ENCODE data around the gene DNAAF3.
A peak's percentile ranks its signal among the peaks of the same experiment; 100 is the strongest.

The DNAAF3 gene

DNA sequence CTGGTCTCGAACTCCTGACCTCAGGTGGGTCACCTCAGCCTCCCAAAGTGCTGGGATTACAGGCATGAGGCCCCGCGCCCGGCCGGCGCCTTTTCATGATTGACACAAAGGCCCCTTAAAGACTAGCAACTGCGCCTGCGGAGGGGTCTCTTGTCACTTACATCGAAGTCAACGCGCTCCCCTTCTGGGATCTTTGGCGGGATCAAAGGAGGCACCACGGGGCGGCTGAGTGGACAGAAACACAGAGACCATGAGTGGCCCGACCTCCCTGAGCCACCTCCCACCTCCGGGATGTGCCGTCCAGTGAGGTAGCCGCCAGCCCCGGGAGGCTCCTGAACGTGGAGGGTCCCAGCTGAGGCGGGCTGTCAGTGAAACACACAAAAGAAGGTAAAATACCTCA, 24.7 kb downstream of the DNAAF3 start:
- no peak overlapping the region for H3K27ac ChIP-seq (replicated peaks; ENCODE audit: low read length)
- H3K4ac ChIP-seq (ENCODE audit: low read length): no peak overlapping the region
- H3K23ac ChIP-seq (ENCODE audit: low read depth, low read length, poor library complexity): no peak overlapping the region
- H3K79me1 ChIP-seq (ENCODE audit: low read depth, low read length): no peaks in the 10 kb centered on the region
- no peak overlapping the region for H2BK15ac ChIP-seq (ENCODE audit: low read length)
- no peak overlapping the region for H2AK5ac ChIP-seq (ENCODE audit: low read depth, low read length)
- H2BK5ac ChIP-seq (ENCODE audit: low read length): no peak overlapping the region
- peaks cover 0 to 33% (median 2%) of the 10 kb centered on the region in 3 experiments for H3K27me3 ChIP-seq (ENCODE audit: control insufficient read depth in 3 of 3, insufficient read depth in 3 of 3, low read depth in 1 of 3, low read length in 3 of 3)
- no CpG with 5 or more reads among the region's 21 CpGs for WGBS, 2 donors (ENCODE audit: extremely low coverage in 2 of 2, insufficient read length in 2 of 2, insufficient replicate concordance in 1 of 2)
- peak overlapping the region; percentile 4 for H3K18ac ChIP-seq (ENCODE audit: low read length)
- no peak overlapping the region for H3K9ac ChIP-seq (ENCODE audit: low read depth, low read length, poor library complexity)
- H2BK12ac ChIP-seq (ENCODE audit: low read length): no peak overlapping the region
- H3K4me2 ChIP-seq (ENCODE audit: insufficient read depth, low read length, poor library complexity, severe bottlenecking): no peak overlapping the region
- H3K36me3 ChIP-seq (replicated peaks in 1 of 2; ENCODE audit: control insufficient read depth in 2 of 2, insufficient read depth in 2 of 2, low read length in 2 of 2): no peaks in the 10 kb centered on the region
- no peak overlapping the region for H4K91ac ChIP-seq (ENCODE audit: low read depth, low read length, poor library complexity)
- no peak overlapping the region for H4K8ac ChIP-seq (ENCODE audit: low read depth, low read length)
- no peak overlapping the region for H2BK120ac ChIP-seq (ENCODE audit: low read depth, low read length)
- no peak overlapping the region for H3K14ac ChIP-seq (ENCODE audit: low read length)
- H3K4me1 ChIP-seq (ENCODE audit: control insufficient read depth in 2 of 2, insufficient read depth in 1 of 2, low read depth in 1 of 2, low read length in 2 of 2): peaks cover 3 to 6% of the 10 kb centered on the region in 2 donors
- DNase-seq (ENCODE audit: low spot score): no peak
- H3K4me3 ChIP-seq (ENCODE audit: low read length in 2 of 2): no peak overlapping the region
- peak overlapping the region; percentile 89 for H2AFZ ChIP-seq (ENCODE audit: low read length)
- no peaks in the 10 kb centered on the region for H3K9me3 ChIP-seq (replicated peaks in 1 of 2; ENCODE audit: control insufficient read depth in 2 of 2, insufficient read depth in 1 of 2, low read depth in 1 of 2, low read length in 2 of 2)

- Histone ChIP-seq H3K4me2 (ENCODE audit: insufficient read depth, low read length, poor library complexity, severe bottlenecking) (no peak overlapping the region), H3K79me1 (ENCODE audit: low read depth, low read length) (no peaks in the 10 kb centered on the region), H2BK12ac (ENCODE audit: low read length) (no peak overlapping the region), H3K18ac (ENCODE audit: low read length) (no peak overlapping the region), H3K23ac (ENCODE audit: low read depth, low read length, poor library complexity) (no peak overlapping the region), H2BK5ac (ENCODE audit: low read length) (no peak overlapping the region), H2BK120ac (ENCODE audit: low read depth, low read length) (no peak overlapping the region), H3K4ac (ENCODE audit: low read length) (peak overlapping the region; percentile 10), H4K91ac (ENCODE audit: low read depth, low read length, poor library complexity) (no peak overlapping the region), H3K36me3 (replicated peaks in 1 of 2; ENCODE audit: control insufficient read depth in 2 of 2, insufficient read depth in 2 of 2, low read length in 2 of 2) (peaks cover 0 to 2% of the 10 kb centered on the region in 2 donors), H3K27ac (replicated peaks; ENCODE audit: low read length) (no peak overlapping the region), H3K4me3 (ENCODE audit: low read length in 2 of 2) (no peak overlapping the region), H3K4me1 (ENCODE audit: control insufficient read depth in 2 of 2, insufficient read depth in 1 of 2, low read depth in 1 of 2, low read length in 2 of 2) (peaks cover 10 to 13% of the 10 kb centered on the region in 2 donors), H3K27me3 (ENCODE audit: control insufficient read depth in 3 of 3, insufficient read depth in 3 of 3, low read depth in 1 of 3, low read length in 3 of 3) (peaks cover 0 to 3% (median 0%) of the 10 kb centered on the region in 3 experiments), H2BK15ac (ENCODE audit: low read length) (no peak overlapping the region), H3K9me3 (replicated peaks in 1 of 2; ENCODE audit: control insufficient read depth in 2 of 2, insufficient read depth in 1 of 2, low read depth in 1 of 2, low read length in 2 of 2) (no peaks in the 10 kb centered on the region), H2AK5ac (ENCODE audit: low read depth, low read length) (peak overlapping the region; percentile 61), H4K8ac (ENCODE audit: low read depth, low read length) (no peak overlapping the region), H3K14ac (ENCODE audit: low read length) (no peak overlapping the region), H3K9ac (ENCODE audit: low read depth, low read length, poor library complexity) (no peak overlapping the region), H2AFZ (ENCODE audit: low read length) (no peak overlapping the region)
- WGBS, 2 donors (ENCODE audit: extremely low coverage in 2 of 2, insufficient read length in 2 of 2, insufficient replicate concordance in 1 of 2): no CpG with 5 or more reads among the region's 9 CpGs
- DNase-seq (ENCODE audit: low spot score): no peak
Observed at GRCh38 chr19:55137915-55138314, 28.5 kb downstream of the DNAAF3 start.

GRCh38 chr19:55136399-55137102, 29.9 kb downstream of the DNAAF3 start:
- H3K27ac ChIP-seq (replicated peaks; ENCODE audit: low read length): no peak overlapping the region
- H4K91ac ChIP-seq (ENCODE audit: low read depth, low read length, poor library complexity): no peak overlapping the region
- H2AK5ac ChIP-seq (ENCODE audit: low read depth, low read length): no peak overlapping the region
- WGBS, 2 donors (ENCODE audit: extremely low coverage in 2 of 2, insufficient read length in 2 of 2, insufficient replicate concordance in 1 of 2): no CpG with 5 or more reads among the region's 17 CpGs
- H3K23ac ChIP-seq (ENCODE audit: low read depth, low read length, poor library complexity): no peak overlapping the region
- peaks cover 10 to 13% of the 10 kb centered on the region in 2 donors for H3K4me1 ChIP-seq (ENCODE audit: control insufficient read depth in 2 of 2, insufficient read depth in 1 of 2, low read depth in 1 of 2, low read length in 2 of 2)
- no peak for DNase-seq (ENCODE audit: low spot score)
- no peaks in the 10 kb centered on the region for H3K79me1 ChIP-seq (ENCODE audit: low read depth, low read length)
- no peak overlapping the region for H2BK12ac ChIP-seq (ENCODE audit: low read length)
- H2BK120ac ChIP-seq (ENCODE audit: low read depth, low read length): no peak overlapping the region
- no peaks in the 10 kb centered on the region for H3K9me3 ChIP-seq (replicated peaks in 1 of 2; ENCODE audit: control insufficient read depth in 2 of 2, insufficient read depth in 1 of 2, low read depth in 1 of 2, low read length in 2 of 2)
- H2BK15ac ChIP-seq (ENCODE audit: low read length): no peak overlapping the region
- H3K14ac ChIP-seq (ENCODE audit: low read length): no peak overlapping the region
- H3K4me2 ChIP-seq (ENCODE audit: insufficient read depth, low read length, poor library complexity, severe bottlenecking): no peak overlapping the region
- no peak overlapping the region for H3K9ac ChIP-seq (ENCODE audit: low read depth, low read length, poor library complexity)
- H3K4ac ChIP-seq (ENCODE audit: low read length): no peak overlapping the region
- peaks cover 0 to 2% of the 10 kb centered on the region in 2 donors for H3K36me3 ChIP-seq (replicated peaks in 1 of 2; ENCODE audit: control insufficient read depth in 2 of 2, insufficient read depth in 2 of 2, low read length in 2 of 2)
- H4K8ac ChIP-seq (ENCODE audit: low read depth, low read length): no peak overlapping the region
- H3K4me3 ChIP-seq (ENCODE audit: low read length in 2 of 2): no peak overlapping the region
- H3K18ac ChIP-seq (ENCODE audit: low read length): no peak overlapping the region
- H2BK5ac ChIP-seq (ENCODE audit: low read length): no peak overlapping the region
- peaks cover 0 to 3% (median 0%) of the 10 kb centered on the region in 3 experiments for H3K27me3 ChIP-seq (ENCODE audit: control insufficient read depth in 3 of 3, insufficient read depth in 3 of 3, low read depth in 1 of 3, low read length in 3 of 3)
- no peak overlapping the region for H2AFZ ChIP-seq (ENCODE audit: low read length)

GRCh38 chr19:55134736-55135135, 31.7 kb downstream of the DNAAF3 start:
- Histone ChIP-seq H2AFZ (ENCODE audit: low read length) (no peak overlapping the region), H4K91ac (ENCODE audit: low read depth, low read length, poor library complexity) (no peak overlapping the region), H3K4ac (ENCODE audit: low read length) (no peak overlapping the region), H3K36me3 (replicated peaks in 1 of 2; ENCODE audit: control insufficient read depth in 2 of 2, insufficient read depth in 2 of 2, low read length in 2 of 2) (peaks cover 0 to 2% of the 10 kb centered on the region in 2 donors), H2BK5ac (ENCODE audit: low read length) (no peak overlapping the region), H2BK12ac (ENCODE audit: low read length) (no peak overlapping the region), H3K4me2 (ENCODE audit: insufficient read depth, low read length, poor library complexity, severe bottlenecking) (no peak overlapping the region), H2AK5ac (ENCODE audit: low read depth, low read length) (no peak overlapping the region), H3K23ac (ENCODE audit: low read depth, low read length, poor library complexity) (no peak overlapping the region), H3K27me3 (ENCODE audit: control insufficient read depth in 3 of 3, insufficient read depth in 3 of 3, low read depth in 1 of 3, low read length in 3 of 3) (peaks cover 0 to 11% (median 0%) of the 10 kb centered on the region in 3 experiments), H3K18ac (ENCODE audit: low read length) (no peak overlapping the region), H3K4me1 (ENCODE audit: control insufficient read depth in 2 of 2, insufficient read depth in 1 of 2, low read depth in 1 of 2, low read length in 2 of 2) (peaks cover 7 to 11% of the 10 kb centered on the region in 2 donors), H3K4me3 (ENCODE audit: low read length in 2 of 2) (no peak overlapping the region), H4K8ac (ENCODE audit: low read depth, low read length) (no peak overlapping the region), H3K9me3 (replicated peaks in 1 of 2; ENCODE audit: control insufficient read depth in 2 of 2, insufficient read depth in 1 of 2, low read depth in 1 of 2, low read length in 2 of 2) (no peaks in the 10 kb centered on the region), H2BK120ac (ENCODE audit: low read depth, low read length) (no peak overlapping the region), H3K14ac (ENCODE audit: low read length) (no peak overlapping the region), H2BK15ac (ENCODE audit: low read length) (no peak overlapping the region), H3K27ac (replicated peaks; ENCODE audit: low read length) (no peak overlapping the region), H3K9ac (ENCODE audit: low read depth, low read length, poor library complexity) (no peak overlapping the region), H3K79me1 (ENCODE audit: low read depth, low read length) (no peaks in the 10 kb centered on the region)
- no peak for DNase-seq (ENCODE audit: low spot score)
- no CpG with 5 or more reads among the region's 3 CpGs for WGBS, 2 donors (ENCODE audit: extremely low coverage in 2 of 2, insufficient read length in 2 of 2, insufficient replicate concordance in 1 of 2)
